HCT116 (cell line): Measurements from ENCODE around the gene IL18R1. TPM values are rescaled to one million over a fixed set of nuclear protein-coding genes. Genes with fewer than 3 reads are reported as not detected.

Source experiments
- ATAC-seq: fragments of 200-7000 bp; cut with Tn5 transposase; 2 replicates; pipeline ENCODE4 v1.9.1; 2020; ENCODE audit warnings: mild to moderate bottlenecking, moderate library complexity
- BruUV-seq: library from RNA; stranded (reverse); fragments of 400-500 nt; replicated peaks from 2 replicates; lab custom pipeline; 2021; lab: Mats Ljungman, UMichigan
- CTCF ChIA-PET: fragments of 300-600 bp; sonication (Branson Sonifier 250); formaldehyde crosslinking; loops from one replicate; lab custom pipeline; 2021; ENCODE audit warnings: antibody characterized with exemption; lab: Charles Lee
- POLR2A ChIA-PET: fragments of 300-600, 350-600 bp; sonication (Branson Sonifier 250); formaldehyde crosslinking; loops from one replicate; lab custom pipeline; 2021; ENCODE audit warnings: antibody characterized with exemption; lab: Charles Lee
- RAD21 ChIA-PET, 2 experiments: fragments of 300-600 bp; sonication (Branson Sonifier 250); formaldehyde crosslinking; loops; one replicate each; lab custom pipeline; 2023; ENCODE audit warnings: low total read pairs in 2 of 2; ENCODE audit not compliant: uncharacterized antibody in 2 of 2, unreplicated experiment in 2 of 2, low non-redundant PET in 1 of 2; lab: Charles Lee
- DNase-seq: peaks from one replicate; pipeline ENCODE4 v3.0.0-alpha.2; 2010; ENCODE audit warnings: low read depth, low spot score
- H2AFZ ChIP-seq: fragments of 200-600 bp; shearing (Covaris generic), sonication (generic); 2 replicates; pipeline ENCODE4 v1.6.1; 2017; ENCODE audit warnings: low read depth, mixed run types, mixed read lengths, antibody characterized with exemption, low read length; ENCODE audit not compliant: poor library complexity, severe bottlenecking
- H3K27ac ChIP-seq: 2 replicates; pipeline ENCODE4 v1.5.1; 2012; ENCODE audit warnings: low read depth, low read length
- H3K27me3 ChIP-seq: fragments of 200-600 bp; sonication (generic); 2 replicates; pipeline ENCODE4 v1.6.1; 2016; ENCODE audit warnings: mixed run types, low read length, mixed read lengths; ENCODE audit not compliant: insufficient read depth
- H3K36me3 ChIP-seq, 2 experiments: fragments of 200-500 bp in 1 of 2; fragments of 200-600 bp in 1 of 2; sonication (Bioruptor generic) in 1 of 2; sonication (generic) in 1 of 2; 2 replicates each; pipeline versions ENCODE4 v1.5.1 to v1.6.1; 2014 to 2016; ENCODE audit warnings: low read length in 2 of 2, inconsistent platforms in 1 of 2, mixed read lengths in 1 of 2, mixed run types in 1 of 2; ENCODE audit not compliant: insufficient read depth in 2 of 2, control insufficient read depth in 1 of 2
- H3K4me1 ChIP-seq, 2 experiments: fragments of 200-600 bp in 1 of 2; sonication (generic) in 1 of 2; 2 replicates each; pipeline versions ENCODE4 v1.5.1 to v1.6.1; 2012 to 2017; ENCODE audit warnings: low read length in 2 of 2, inconsistent platforms in 1 of 2, mild to moderate bottlenecking in 1 of 2, mixed read lengths in 1 of 2, mixed run types in 1 of 2, moderate library complexity in 1 of 2; ENCODE audit not compliant: insufficient read depth in 2 of 2, control insufficient read depth in 1 of 2
- H3K4me2 ChIP-seq: fragments of 200-600 bp; sonication (generic); 2 replicates; pipeline ENCODE4 v1.6.1; 2017; ENCODE audit warnings: mixed run types, low read length, mixed read lengths
- H3K4me3 ChIP-seq, 2 experiments: fragments of 200-600 bp in 1 of 2; sonication (generic) in 1 of 2; replicated peaks in 1 of 2; 2 replicates each; pipeline ENCODE4 v1.5.1; 2011 to 2016; ENCODE audit warnings: low read length in 2 of 2, control low read depth in 1 of 2, low read depth in 1 of 2, mild to moderate bottlenecking in 1 of 2, mixed read lengths in 1 of 2, mixed run types in 1 of 2
- H3K79me2 ChIP-seq: fragments of 200-600 bp; sonication (generic); 2 replicates; pipeline ENCODE4 v1.6.1; 2017; ENCODE audit warnings: mild to moderate bottlenecking, mixed run types, low read length, moderate library complexity, mixed read lengths; ENCODE audit not compliant: insufficient read depth
- H3K9ac ChIP-seq: fragments of 200-600 bp; sonication (generic); 2 replicates; pipeline ENCODE4 v1.6.1; 2016; ENCODE audit warnings: low read length, mixed read lengths
- H3K9me2 ChIP-seq: fragments of 200-600 bp; sonication (generic), shearing (Covaris generic); 2 replicates; pipeline ENCODE4 v1.6.1; 2017; ENCODE audit warnings: mixed run types, mild to moderate bottlenecking, moderate library complexity; ENCODE audit not compliant: insufficient read depth
- H3K9me3 ChIP-seq, 2 experiments: fragments of 200-500 bp in 1 of 2; fragments of 200-600 bp in 1 of 2; sonication (Bioruptor generic) in 1 of 2; sonication (generic) in 1 of 2; 2 replicates each; pipeline ENCODE4 v1.6.1; 2014 to 2017; ENCODE audit warnings: low read length in 2 of 2, mixed read lengths in 2 of 2, inconsistent platforms in 1 of 2, low read depth in 1 of 2, mild to moderate bottlenecking in 1 of 2, mixed run types in 1 of 2, moderate library complexity in 1 of 2; ENCODE audit not compliant: control insufficient read depth in 1 of 2, insufficient read depth in 1 of 2
- H4K20me1 ChIP-seq: fragments of 200-600 bp; sonication (generic), shearing (Covaris generic); 2 replicates; pipeline ENCODE4 v1.6.1; 2017; ENCODE audit warnings: mixed run types, mild to moderate bottlenecking, moderate library complexity; ENCODE audit not compliant: insufficient read depth
- CBX3 ChIP-seq: IDR thresholded peaks from 2 replicates; pipeline ENCODE4 v1.6.1; 2012; ENCODE audit warnings: low read depth
- CEBPB ChIP-seq: IDR thresholded peaks from 2 replicates; pipeline ENCODE4 v1.6.1; 2012; ENCODE audit warnings: low read depth
- FOSL1 ChIP-seq: IDR thresholded peaks from 2 replicates; pipeline ENCODE4 v1.6.1; 2012; ENCODE audit warnings: low read depth
- POLR2A ChIP-seq: IDR thresholded peaks from 2 replicates; pipeline ENCODE4 v1.7.0; 2011; ENCODE audit warnings: borderline replicate concordance; ENCODE audit not compliant: insufficient read depth, insufficient read length; ENCODE audit errors: extremely low read depth
- SP1 ChIP-seq: IDR thresholded peaks from 2 replicates; pipeline ENCODE4 v1.6.1; 2012; ENCODE audit warnings: low read depth
- SRF ChIP-seq: IDR thresholded peaks from 2 replicates; pipeline ENCODE4 v1.6.1; 2012; ENCODE audit warnings: low read depth
- YY1 ChIP-seq: IDR thresholded peaks from 2 replicates; pipeline ENCODE4 v1.6.1; 2011; ENCODE audit warnings: low read length, low read depth, moderate library complexity, mild to moderate bottlenecking; ENCODE audit not compliant: insufficient replicate concordance; ENCODE audit errors: extremely low read depth
- ZFX ChIP-seq: fragments of 450-650 bp; IDR thresholded peaks from 2 replicates; pipeline ENCODE4 v1.6.1; 2017
- ZNF274 ChIP-seq: fragments of 200-500 bp; sonication (Bioruptor generic); IDR thresholded peaks from 2 replicates; pipeline ENCODE4 v1.6.1; 2014; ENCODE audit warnings: mild to moderate bottlenecking, low read depth, low read length, inconsistent platforms
- intact Hi-C: fragments of 100-400 bp; cut with micrococcal nuclease; formaldehyde crosslinking; loops from 2 replicates; pipeline ENCODE4 v1.10.0; 2022
- total RNA-seq: library from RNA; stranded (reverse); gene quantifications from one replicate; pipeline ENCODE4 v1.2.1, GENCODE V29; 2021; ENCODE audit not compliant: unreplicated experiment
- TF ChIP-seq, protein P1 (sequence below): IDR thresholded peaks from 2 replicates; pipeline ENCODE4 v1.6.1; 2012; ENCODE audit warnings: low read depth

Gene IL18R1
- total RNA-seq, 1 experiment from 2014 or later: 1.5 TPM

- H3K4me2 ChIP-seq: no peak overlapping the region
- H3K27me3 ChIP-seq: no peaks in the 10 kb centered on the region
- H3K9me2 ChIP-seq: no peaks in the 10 kb centered on the region
- DNase-seq (no peak), ATAC-seq (no peak)
- no peak overlapping the region for H3K9ac ChIP-seq
- H3K4me3 ChIP-seq: no peak overlapping the region
- H3K36me3 ChIP-seq: no peaks in the 10 kb centered on the region
- RAD21 ChIA-PET: no interaction called here
- no peaks in the 10 kb centered on the region for H3K9me3 ChIP-seq
- H3K79me2 ChIP-seq: no peaks in the 10 kb centered on the region
- no peaks in the 10 kb centered on the region for H3K4me1 ChIP-seq
- BruUV-seq: no TSS peak
- POLR2A ChIA-PET: no interaction called here
- H2AFZ ChIP-seq: no peak overlapping the region
- TF ChIP-seq POLR2A (no peak), CEBPB (no peak), SRF (no peak), FOSL1 (no peak), YY1 (no peak), ZNF274 (no peak), SP1 (no peak), CBX3 (no peak), ZFX (no peak)
- TF ChIP-seq, protein P1, sequence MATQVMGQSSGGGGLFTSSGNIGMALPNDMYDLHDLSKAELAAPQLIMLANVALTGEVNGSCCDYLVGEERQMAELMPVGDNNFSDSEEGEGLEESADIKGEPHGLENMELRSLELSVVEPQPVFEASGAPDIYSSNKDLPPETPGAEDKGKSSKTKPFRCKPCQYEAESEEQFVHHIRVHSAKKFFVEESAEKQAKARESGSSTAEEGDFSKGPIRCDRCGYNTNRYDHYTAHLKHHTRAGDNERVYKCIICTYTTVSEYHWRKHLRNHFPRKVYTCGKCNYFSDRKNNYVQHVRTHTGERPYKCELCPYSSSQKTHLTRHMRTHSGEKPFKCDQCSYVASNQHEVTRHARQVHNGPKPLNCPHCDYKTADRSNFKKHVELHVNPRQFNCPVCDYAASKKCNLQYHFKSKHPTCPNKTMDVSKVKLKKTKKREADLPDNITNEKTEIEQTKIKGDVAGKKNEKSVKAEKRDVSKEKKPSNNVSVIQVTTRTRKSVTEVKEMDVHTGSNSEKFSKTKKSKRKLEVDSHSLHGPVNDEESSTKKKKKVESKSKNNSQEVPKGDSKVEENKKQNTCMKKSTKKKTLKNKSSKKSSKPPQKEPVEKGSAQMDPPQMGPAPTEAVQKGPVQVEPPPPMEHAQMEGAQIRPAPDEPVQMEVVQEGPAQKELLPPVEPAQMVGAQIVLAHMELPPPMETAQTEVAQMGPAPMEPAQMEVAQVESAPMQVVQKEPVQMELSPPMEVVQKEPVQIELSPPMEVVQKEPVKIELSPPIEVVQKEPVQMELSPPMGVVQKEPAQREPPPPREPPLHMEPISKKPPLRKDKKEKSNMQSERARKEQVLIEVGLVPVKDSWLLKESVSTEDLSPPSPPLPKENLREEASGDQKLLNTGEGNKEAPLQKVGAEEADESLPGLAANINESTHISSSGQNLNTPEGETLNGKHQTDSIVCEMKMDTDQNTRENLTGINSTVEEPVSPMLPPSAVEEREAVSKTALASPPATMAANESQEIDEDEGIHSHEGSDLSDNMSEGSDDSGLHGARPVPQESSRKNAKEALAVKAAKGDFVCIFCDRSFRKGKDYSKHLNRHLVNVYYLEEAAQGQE: no peak
- no peak overlapping the region for H3K27ac ChIP-seq
- no peaks in the 10 kb centered on the region for H4K20me1 ChIP-seq
- intact Hi-C loops: no loop called here
- CTCF ChIA-PET: no interaction called here
Measured at GRCh38 chr2:102434655-102435381, 79.2 kb downstream of the IL18R1 start.
